Karpas-422 (cell line): Measurements from ENCODE around the gene RBFA. TPM values are rescaled to one million over a fixed set of nuclear protein-coding genes. Genes with fewer than 3 reads are reported as not detected.

Experiments
- total RNA-seq: library from RNA; depleted of rRNA; stranded (reverse); fragments of >200 nt; shearing (Covaris generic); gene quantifications from 2 replicates; pipeline ENCODE4 v1.2.3, GENCODE V29; 2014; ENCODE audit warnings: low replicate concordance; rRNA removed

Gene RBFA
- total RNA-seq, 1 experiment from 2014 or later, result 68.8 TPM

Other genes starting within 250 kb of the RBFA start
- not detected in 2 replicates for gene KCNG2, start 236.5 kb upstream of the RBFA start, total RNA-seq
- gene SLC66A2, start 82.8 kb upstream of the RBFA start, total RNA-seq, result 43.1 and 121 TPM in 2 replicates
- 11.4 and 21.3 TPM in 2 replicates for gene HSBP1L1, start 69.8 kb upstream of the RBFA start, total RNA-seq
- 128 and 186 TPM in 2 replicates for gene TXNL4A, start 45.9 kb upstream of the RBFA start, total RNA-seq
- 11.5 and 15.5 TPM in 2 replicates for gene ADNP2, start 74.8 kb downstream of the RBFA start, total RNA-seq
- not detected in 2 replicates for gene PARD6G, start 213.1 kb downstream of the RBFA start, total RNA-seq